ENCODE data around the gene C4orf50.

The C4orf50 gene

GRCh38 chr4:6018331-6018730 lies at the start of gene C4orf50:
Gene C4orf50 (minus strand): TSS chr4:6018431.
- no peak for DNase-seq

DNA sequence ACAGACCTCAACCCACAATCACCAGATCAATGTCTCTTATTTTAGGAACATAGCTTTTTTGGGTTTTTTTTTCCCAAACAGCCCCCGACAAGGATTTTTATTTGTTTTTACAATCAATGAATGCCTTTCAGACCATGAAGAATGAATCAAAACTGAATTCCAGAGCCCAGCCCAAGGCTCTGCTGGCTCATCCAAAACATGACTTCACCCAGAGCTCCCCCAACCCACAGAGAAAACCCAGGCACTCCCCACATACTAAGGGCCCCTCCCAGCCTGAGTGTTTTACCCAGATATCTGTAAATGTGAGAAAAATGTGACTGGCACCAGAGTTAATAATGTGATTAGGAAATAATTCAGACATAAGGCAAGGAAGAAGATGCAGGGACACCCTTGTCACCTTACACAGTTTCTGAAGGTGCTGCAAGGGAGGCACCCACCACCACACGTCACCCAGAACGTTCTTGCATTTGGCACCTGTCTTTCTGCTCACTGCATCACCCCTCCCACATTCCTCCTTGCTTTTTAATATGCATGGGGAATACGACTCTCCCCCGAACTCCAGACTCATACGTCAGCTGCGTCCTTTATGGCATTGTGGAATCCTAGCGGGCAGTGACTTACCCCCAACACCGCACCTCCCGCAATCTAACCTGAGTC lies 47.8 kb upstream of the C4orf50 start:
- no peak for DNase-seq

GRCh38 chr4:6065166-6065565 lies 46.9 kb upstream of the C4orf50 start:
- no peak for DNase-seq

DNA sequence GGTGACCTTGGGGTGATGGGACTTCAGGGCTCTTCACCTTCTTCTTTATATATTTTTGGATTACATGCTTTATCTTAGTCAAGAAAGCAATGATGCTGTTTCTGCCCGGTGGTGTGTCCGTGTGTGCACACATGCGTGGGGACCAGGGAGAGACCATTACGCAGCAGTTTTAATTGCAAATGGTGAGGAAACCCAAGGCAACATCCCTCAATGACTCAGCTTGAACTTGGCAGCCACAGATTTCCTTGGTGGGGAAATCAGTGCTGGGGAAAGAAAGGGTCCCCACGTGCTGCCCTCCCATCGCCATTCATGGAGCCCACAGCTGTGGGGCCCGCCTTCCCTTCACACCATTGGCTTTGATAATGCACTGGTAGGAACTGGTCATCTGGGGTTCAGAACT lies 46.2 kb upstream of the C4orf50 start:
- no peak for DNase-seq

DNA sequence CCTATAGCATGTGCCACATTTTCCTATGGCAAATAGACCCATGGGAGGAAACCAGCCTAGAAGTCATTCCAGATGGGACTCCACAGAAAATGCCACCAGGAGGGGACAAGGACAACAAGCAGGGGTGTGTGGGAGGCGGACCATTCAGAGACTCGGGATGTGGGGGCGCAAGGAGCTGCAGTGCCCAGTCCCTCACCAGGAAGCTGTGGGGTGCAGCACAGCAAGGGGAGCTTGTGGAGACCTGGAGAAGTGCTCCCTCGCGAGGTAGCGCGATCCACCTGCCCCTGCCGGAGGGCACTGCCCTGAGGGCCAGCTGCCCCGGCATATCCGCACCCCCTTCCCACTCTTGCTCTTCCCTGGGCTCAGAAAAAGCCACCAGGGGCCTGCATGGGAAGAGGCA lies 45.5 kb upstream of the C4orf50 start:
- no peak for DNase-seq

GRCh38 chr4:6062133-6062532 lies 43.9 kb upstream of the C4orf50 start:
- no peak for DNase-seq

DNA sequence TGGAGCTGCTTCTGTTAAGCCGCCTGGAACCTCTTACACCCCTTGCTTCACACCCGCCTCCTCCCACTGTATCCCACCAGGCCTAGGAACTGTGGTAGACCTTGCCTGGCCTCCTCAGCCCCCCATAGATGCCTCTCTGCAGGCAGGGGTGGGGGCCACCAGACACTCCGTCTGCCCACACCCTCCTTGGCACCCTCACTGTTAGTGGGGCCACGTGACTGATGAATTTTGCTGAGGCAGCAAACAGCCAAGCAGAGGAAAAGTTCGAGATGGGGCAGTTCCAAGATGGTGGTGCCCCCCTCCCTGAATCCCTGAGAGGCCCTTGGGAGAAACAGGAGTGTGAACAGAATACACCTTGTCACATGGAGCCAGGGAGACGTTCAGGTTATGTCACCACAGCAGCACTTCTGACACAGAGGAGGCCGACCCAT lies 41.2 kb upstream of the C4orf50 start:
- no peak for DNase-seq

GRCh38 chr4:6058531-6059374 lies 40.5 kb upstream of the C4orf50 start:
- DNase-seq: no peak

DNA sequence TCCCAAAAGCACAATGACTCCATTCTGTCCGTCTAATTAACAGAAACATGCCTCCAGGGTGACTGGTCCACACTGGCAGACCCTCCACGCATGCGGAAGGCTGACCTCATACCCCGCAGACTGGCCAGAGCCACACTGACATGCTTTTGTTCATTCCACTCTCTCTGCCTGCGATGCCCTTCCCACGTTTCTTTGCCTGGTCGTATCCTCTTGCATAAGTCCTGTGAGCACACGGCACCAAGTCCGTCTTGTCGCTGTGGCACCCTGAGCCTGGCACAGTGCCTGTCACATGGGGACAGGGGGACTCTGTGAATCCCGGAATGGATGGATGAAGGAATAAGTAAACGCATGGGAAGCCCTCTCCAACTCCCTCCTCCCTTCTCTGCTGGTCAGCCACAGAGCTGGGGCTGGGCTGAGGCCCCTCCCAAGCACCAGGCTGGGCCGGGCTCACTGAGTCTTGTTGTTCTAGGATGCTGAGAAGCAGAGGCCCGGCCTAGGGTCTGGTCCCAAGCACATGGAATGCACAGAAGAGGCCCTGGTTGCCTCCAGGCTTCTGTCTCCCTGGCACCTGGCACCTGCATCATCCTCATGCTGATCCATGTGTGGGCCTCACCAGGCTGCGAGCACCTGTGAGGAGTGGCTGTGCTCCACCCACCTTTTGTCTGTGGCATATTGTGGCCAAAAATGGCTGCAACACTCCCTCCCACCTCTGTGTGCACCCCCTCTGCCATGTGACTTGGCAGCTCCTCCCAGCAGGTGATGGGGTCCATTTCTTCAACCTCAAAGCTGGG lies 38.9 kb upstream of the C4orf50 start:
- DNase-seq: no peak

DNA sequence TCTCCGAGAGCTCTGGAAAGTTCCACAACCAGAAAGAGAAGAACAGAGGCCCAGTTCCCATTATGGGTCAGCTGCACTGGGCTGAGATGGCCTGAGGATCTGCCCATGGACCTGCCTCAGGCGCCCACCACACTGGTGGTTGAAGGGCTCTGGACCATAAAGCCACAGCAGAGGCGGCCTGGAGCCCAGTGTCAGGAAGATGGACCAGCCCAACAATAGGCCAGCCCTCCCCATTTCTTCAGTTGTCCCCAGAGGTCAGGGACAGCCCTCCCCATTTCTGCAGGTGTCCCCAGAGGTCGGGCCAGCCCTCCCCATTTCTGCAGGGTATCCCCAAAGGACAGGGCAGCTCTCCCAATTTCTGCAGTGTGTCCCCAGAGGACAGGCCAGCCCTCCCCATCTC lies 37.2 kb upstream of the C4orf50 start:
- DNase-seq: no peak

DNA sequence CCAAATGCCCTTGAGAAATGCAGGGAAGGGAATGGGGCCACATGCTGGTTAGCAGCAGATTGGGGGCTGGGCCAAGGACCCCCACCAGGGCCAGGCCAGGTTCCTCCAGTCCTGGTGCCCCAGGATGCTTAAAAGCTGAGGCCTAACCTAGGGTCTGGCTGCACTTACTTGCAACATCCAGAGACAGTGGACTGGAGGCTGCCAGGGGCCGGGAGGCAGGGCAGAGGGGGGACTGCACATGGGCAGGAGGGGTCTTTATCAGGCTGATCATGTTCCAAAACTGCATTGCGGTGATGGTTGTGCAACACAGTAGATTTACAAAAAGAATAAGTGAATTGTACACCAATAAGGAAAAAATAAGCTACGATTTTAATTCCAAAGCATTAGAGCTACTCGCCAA lies 36.8 kb upstream of the C4orf50 start:
- no peak for DNase-seq

DNA sequence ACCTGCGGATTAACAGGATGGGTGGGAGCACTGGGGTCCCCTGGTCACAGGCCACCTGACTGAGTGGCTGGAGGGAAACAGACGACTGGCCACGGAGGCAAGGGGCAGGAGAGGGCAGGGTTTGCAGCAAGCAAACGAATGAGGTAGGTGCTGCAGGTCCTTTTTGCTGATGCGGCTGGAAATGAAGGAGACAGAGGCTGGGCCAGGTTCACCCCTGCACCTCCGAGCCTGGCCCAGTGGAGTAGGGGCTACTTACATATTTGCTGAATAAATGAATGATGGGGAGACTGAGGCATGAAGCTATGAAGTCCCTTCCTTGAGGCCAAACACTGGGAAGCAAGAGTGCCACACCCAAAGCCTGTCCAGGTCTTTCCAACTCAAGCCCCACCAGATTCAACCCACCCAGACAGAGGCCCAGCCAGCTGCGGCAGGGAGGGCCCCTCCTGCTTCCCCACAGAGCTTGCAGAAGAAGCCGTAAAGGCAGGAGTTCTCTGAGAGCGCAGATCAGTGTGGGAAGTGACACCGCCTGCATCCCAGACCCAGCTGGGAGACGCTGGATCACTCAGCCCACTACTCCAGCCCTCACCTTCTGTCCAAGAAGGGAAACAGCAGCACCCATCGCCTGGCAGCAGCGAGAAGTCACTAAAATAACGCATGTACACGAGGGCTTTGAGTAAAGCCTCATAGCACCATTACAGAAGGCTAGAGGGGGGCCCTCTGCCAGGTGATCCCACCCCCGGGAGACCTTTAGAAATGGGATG lies 36.1 kb upstream of the C4orf50 start:
- no peak for DNase-seq

- no peak for DNase-seq
These were observed 34.4 kb upstream of the C4orf50 start for GRCh38 chr4:6052679-6053078.

DNA sequence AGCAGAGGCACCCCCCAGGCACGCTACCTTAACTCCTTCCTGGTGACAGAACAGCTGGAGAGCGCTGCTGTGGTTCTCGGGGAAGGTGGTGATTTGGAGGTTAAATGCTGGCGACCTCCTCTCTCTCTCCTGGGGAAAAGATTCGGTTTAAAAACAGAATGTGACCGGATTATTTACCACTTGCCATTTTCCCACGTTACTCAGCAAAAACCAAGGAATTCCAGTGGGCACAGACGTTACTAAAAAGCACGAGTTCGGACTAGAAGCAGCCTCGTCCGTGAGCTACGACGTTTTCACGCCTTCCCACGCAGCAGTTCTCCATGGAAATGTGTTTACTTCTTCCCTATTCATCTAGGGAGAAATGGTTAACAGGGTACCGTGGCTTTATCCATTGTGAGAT lies 32.3 kb upstream of the C4orf50 start:
- DNase-seq: no peak

- DNase-seq: no peak
These were observed 31.8 kb upstream of the C4orf50 start for GRCh38 chr4:6049985-6050384.

DNA sequence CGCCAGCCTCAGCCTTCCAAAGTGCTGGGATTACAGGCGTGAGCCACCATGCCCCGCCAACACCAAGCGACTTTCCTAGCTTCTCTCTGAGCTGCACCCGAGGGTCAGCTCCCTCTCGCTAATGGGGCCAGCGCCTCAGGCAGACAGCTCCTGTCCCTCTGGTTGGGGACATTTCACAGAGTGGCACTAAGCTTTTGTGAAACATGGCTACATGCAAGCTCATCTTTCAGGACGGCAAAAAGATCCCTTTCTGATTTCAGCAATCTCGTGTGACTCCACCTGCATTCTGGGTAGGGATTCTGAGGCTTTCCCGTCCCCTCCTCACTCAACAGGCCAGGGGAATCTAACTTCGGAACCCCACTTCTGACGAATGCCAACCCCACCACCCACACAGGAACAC lies 31.0 kb upstream of the C4orf50 start:
- no peak for DNase-seq

GRCh38 chr4:6048537-6048936 lies 30.3 kb upstream of the C4orf50 start:
- no peak for DNase-seq

GRCh38 chr4:6047130-6047673 lies 29.0 kb upstream of the C4orf50 start:
- no peak for DNase-seq

- no peak for DNase-seq
These were observed 28.4 kb upstream of the C4orf50 start for GRCh38 chr4:6046526-6047129.

DNA sequence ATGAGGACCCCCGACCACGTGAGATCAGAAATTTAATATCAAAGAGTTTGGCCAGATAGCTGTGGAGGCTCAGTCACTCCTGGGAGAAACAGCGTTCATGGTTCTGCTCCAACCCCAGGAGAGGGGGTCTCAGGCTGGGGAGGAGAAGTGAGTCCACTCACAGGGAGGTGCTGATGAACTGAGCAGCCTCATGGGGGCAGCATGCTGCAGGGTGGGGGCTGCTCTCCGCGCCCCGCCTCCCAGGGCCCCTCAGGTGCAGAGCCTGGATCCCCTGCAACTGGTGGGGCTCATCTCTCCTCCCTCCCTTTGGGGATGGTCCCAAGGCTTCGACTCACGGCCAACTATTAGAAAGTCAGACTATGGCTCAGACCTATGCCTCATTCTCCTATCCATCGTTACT lies 26.6 kb upstream of the C4orf50 start:
- DNase-seq: no peak

DNA sequence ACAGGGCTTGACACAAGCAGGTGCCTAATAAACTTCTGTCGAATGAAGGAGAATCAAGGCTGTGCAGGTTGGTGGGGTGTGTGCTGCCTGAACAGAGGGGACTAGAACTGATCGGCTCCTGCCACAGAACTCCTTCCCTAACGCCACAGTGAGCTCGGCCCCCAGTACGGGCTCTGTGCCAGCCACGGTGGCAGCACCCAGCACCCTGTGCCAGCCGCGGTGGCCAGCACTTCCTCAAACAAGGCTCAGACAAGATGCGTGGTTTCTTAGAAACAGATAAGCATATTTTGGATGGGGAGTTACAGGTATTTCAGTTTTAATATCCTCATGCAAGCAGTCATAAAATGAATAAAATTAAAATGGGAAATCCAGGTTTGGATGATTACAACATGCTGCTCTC lies 26.0 kb upstream of the C4orf50 start:
- DNase-seq: no peak

DNA sequence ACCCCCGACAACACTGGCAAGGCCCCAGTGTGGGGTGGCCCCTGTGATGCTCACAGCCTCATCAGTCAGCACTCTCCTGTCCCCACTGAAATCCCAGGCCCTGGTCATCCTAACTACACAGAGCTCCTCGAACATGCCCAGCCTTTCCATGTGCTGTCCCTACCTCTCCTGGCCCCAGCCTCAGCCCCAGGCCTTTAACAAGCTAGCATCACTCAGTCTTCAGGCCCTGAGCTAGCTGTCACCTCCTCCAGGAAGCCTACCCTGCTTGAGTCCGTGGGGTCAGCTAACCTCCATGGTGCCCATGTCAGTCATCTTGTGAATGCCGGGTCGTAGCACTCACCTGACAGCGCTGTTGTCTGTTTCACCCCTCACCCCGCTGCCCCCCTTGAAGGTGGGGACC lies 25.6 kb upstream of the C4orf50 start:
- DNase-seq: no peak
